Natural killer cell (primary cell): ENCODE data around the gene CHRM2. TPM values are rescaled to one million over a fixed set of nuclear protein-coding genes. Genes with fewer than 3 reads are reported as not detected.

Source experiments
- ATAC-seq, 3 donors: fragments of 150-1000 bp in 2 of 3; fragments of 200-7000 bp in 1 of 3; cut with Tn5 transposase; 1 replicate in 1 of 3; 2 replicates in 2 of 3; pipeline ENCODE4 v1.10.0; 2021; ENCODE audit warnings: mild to moderate bottlenecking in 2 of 3, moderate library complexity in 2 of 3
- DNase-seq, 2 donors: peaks; one replicate each; pipeline versions ENCODE4 v3.0.0 to v3.0.0-alpha.2; 2013 to 2021; ENCODE audit warnings: mixed read lengths in 1 of 2
- H3K27ac ChIP-seq: one replicate; pipeline ENCODE4 v1.5.1; 2013; ENCODE audit warnings: mild to moderate bottlenecking, low read length
- H3K27me3 ChIP-seq: one replicate; pipeline ENCODE4 v1.6.1; 2013; ENCODE audit warnings: low read length; ENCODE audit not compliant: control insufficient read depth, insufficient read depth
- H3K36me3 ChIP-seq: one replicate; pipeline ENCODE4 v1.6.1; 2013; ENCODE audit warnings: low read length; ENCODE audit not compliant: control insufficient read depth, insufficient read depth
- H3K4me1 ChIP-seq: one replicate; pipeline ENCODE4 v1.6.1; 2013; ENCODE audit warnings: low read length; ENCODE audit not compliant: control insufficient read depth, insufficient read depth
- H3K4me3 ChIP-seq: one replicate; pipeline ENCODE4 v1.5.1; 2013; ENCODE audit warnings: low read length
- H3K9me3 ChIP-seq: one replicate; pipeline ENCODE4 v1.6.1; 2013; ENCODE audit warnings: low read length; ENCODE audit not compliant: control insufficient read depth, insufficient read depth
- H3K27ac Mint-ChIP-seq, 2 donors: one replicate each; pipeline ENCODE4 v1.8.0; 2022; ENCODE audit warnings: mild to moderate bottlenecking in 2 of 2, mixed read lengths in 2 of 2, moderate library complexity in 1 of 2
- H3K27me3 Mint-ChIP-seq, 2 donors: one replicate each; pipeline ENCODE4 v1.8.0; 2022; ENCODE audit warnings: low read depth in 2 of 2, mixed read lengths in 2 of 2
- H3K36me3 Mint-ChIP-seq: one replicate; pipeline ENCODE4 v1.8.0; 2022; ENCODE audit warnings: mixed read lengths
- H3K4me1 Mint-ChIP-seq, 2 donors: one replicate each; pipeline ENCODE4 v1.8.0; 2022; ENCODE audit warnings: mixed read lengths in 2 of 2
- H3K4me3 Mint-ChIP-seq: one replicate; pipeline ENCODE4 v1.8.0; 2022; ENCODE audit warnings: mild to moderate bottlenecking, moderate library complexity, mixed read lengths
- H3K9me3 Mint-ChIP-seq, 2 donors: one replicate each; pipeline ENCODE4 v1.8.0; 2022; ENCODE audit warnings: mixed read lengths in 2 of 2
- CTCF ChIP-seq: fragments of 200-600 bp; IDR thresholded peaks from one replicate; pipeline ENCODE4 v1.8.0; 2022; ENCODE audit warnings: antibody characterized with exemption
- WGBS: methylation state at CpG from one replicate; pipeline ENCODE4 v1.1.7; 2013; ENCODE audit warnings: missing lambda C conversion rate; ENCODE audit not compliant: insufficient coverage; 5-methylcytosine and 5-hydroxymethylcytosine counted together
- intact Hi-C: fragments of 100-400 bp; cut with micrococcal nuclease; formaldehyde crosslinking; loops from one replicate; pipeline ENCODE4 v1.14.2; 2022
- total RNA-seq, 4 donors: library from RNA; stranded (reverse); fragments of 120-200 nt in 1 of 4; gene quantifications; one replicate each; pipeline versions ENCODE4 v1.2.3 to v1.2.4, GENCODE V29; 2013 to 2022

Gene CHRM2
- total RNA-seq, 3 donors from 2014 or later (not counting 1 experiment from before 2014, with no cell fraction given) = not detected

GRCh38 chr7:136925044-136925443 is 56.6 kb downstream of the CHRM2 start:
- TF ChIP-seq CTCF = no peak
- no peaks in the 10 kb centered on the region for H3K9me3 ChIP-seq
- peaks cover 6 to 16% of the 10 kb centered on the region in 2 donors for H3K9me3 Mint-ChIP-seq
- no peaks in the 10 kb centered on the region for H3K4me1 ChIP-seq
- intact Hi-C loops = no loop called here
- H3K4me3 Mint-ChIP-seq = no peak overlapping the region
- no peak overlapping the region for H3K27ac ChIP-seq
- no peaks in the 10 kb centered on the region for H3K27me3 Mint-ChIP-seq
- no peaks in the 10 kb centered on the region for H3K4me1 Mint-ChIP-seq
- ATAC-seq (no peak), DNase-seq (no peak)
- H3K36me3 Mint-ChIP-seq = no peaks in the 10 kb centered on the region
- WGBS = 36% methylated on average over 3 of the region's 3 CpGs
- H3K27ac Mint-ChIP-seq = no peak overlapping the region
- H3K4me3 ChIP-seq = no peak overlapping the region
- H3K27me3 ChIP-seq = no peaks in the 10 kb centered on the region
- H3K36me3 ChIP-seq = no peaks in the 10 kb centered on the region

GRCh38 chr7:136925556-136925955 is 57.1 kb downstream of the CHRM2 start:
- Histone ChIP-seq H3K27ac (no peak overlapping the region), H3K9me3 (no peaks in the 10 kb centered on the region), H3K4me3 (no peak overlapping the region), H3K36me3 (no peaks in the 10 kb centered on the region), H3K27me3 (no peaks in the 10 kb centered on the region), H3K4me1 (no peaks in the 10 kb centered on the region)
- Mint-ChIP-seq H3K4me1 (no peaks in the 10 kb centered on the region), H3K27ac (no peak overlapping the region), H3K27me3 (no peaks in the 10 kb centered on the region), H3K36me3 (no peaks in the 10 kb centered on the region), H3K9me3 (peaks cover 6 to 16% of the 10 kb centered on the region in 2 donors), H3K4me3 (no peak overlapping the region)
- ATAC-seq = no peak
- DNase-seq = no peak
- intact Hi-C loops = no loop called here
- no peak for TF ChIP-seq CTCF

- Histone ChIP-seq H3K9me3 (no peaks in the 10 kb centered on the region), H3K27ac (no peak overlapping the region), H3K4me3 (no peak overlapping the region), H3K4me1 (no peaks in the 10 kb centered on the region), H3K27me3 (no peaks in the 10 kb centered on the region), H3K36me3 (no peaks in the 10 kb centered on the region)
- Mint-ChIP-seq H3K27ac (no peak overlapping the region), H3K4me3 (no peak overlapping the region), H3K4me1 (no peaks in the 10 kb centered on the region), H3K36me3 (no peaks in the 10 kb centered on the region), H3K9me3 (peaks cover 15 to 19% of the 10 kb centered on the region in 2 donors), H3K27me3 (no peaks in the 10 kb centered on the region)
- 80% methylated on average over 3 of the region's 3 CpGs for WGBS
- ATAC-seq (no peak), DNase-seq (no peak)
- intact Hi-C loops = no loop called here
- no peak for TF ChIP-seq CTCF
Observed at GRCh38 chr7:136931169-136931867, 62.9 kb downstream of the CHRM2 start.

- Histone ChIP-seq H3K9me3 (no peaks in the 10 kb centered on the region), H3K27ac (no peak overlapping the region), H3K27me3 (no peaks in the 10 kb centered on the region), H3K36me3 (no peaks in the 10 kb centered on the region), H3K4me1 (no peaks in the 10 kb centered on the region), H3K4me3 (no peak overlapping the region)
- no peak for TF ChIP-seq CTCF
- WGBS = 80% methylated on average over 1 of the region's 5 CpGs
- Mint-ChIP-seq H3K27ac (no peak overlapping the region), H3K4me3 (no peak overlapping the region), H3K9me3 (peaks cover 6 to 9% of the 10 kb centered on the region in 2 donors), H3K36me3 (no peaks in the 10 kb centered on the region), H3K27me3 (no peaks in the 10 kb centered on the region), H3K4me1 (no peaks in the 10 kb centered on the region)
- no peak for ATAC-seq
- DNase-seq = no peak
- intact Hi-C loops = no loop called here
Observed at GRCh38 chr7:136937436-136937835, 69.0 kb downstream of the CHRM2 start.
